HEK293T (cell line): ENCODE measurements around the gene ZNF100.
"Not testable (repeated sequence)": the region's sequence is repeated elsewhere in the genome, so short reads cannot be mapped to it uniquely, and the experiment has no call there.

Experiments used
- ARNT ChIP-seq: fragments of 450-650 bp; IDR thresholded peaks from 2 replicates; pipeline ENCODE4 v1.6.1; 2017; ENCODE audit warnings: mild to moderate bottlenecking
- BHLHE40 ChIP-seq: fragments of 450-650 bp; IDR thresholded peaks from 2 replicates; pipeline ENCODE4 v1.6.1; 2016; ENCODE audit warnings: mild to moderate bottlenecking, moderate library complexity, borderline replicate concordance
- ELF4 ChIP-seq: fragments of 450-650 bp; IDR thresholded peaks from 2 replicates; pipeline ENCODE4 v1.6.1; 2017; ENCODE audit warnings: antibody characterized with exemption
- FOXA1 ChIP-seq: fragments of 450-650 bp; IDR thresholded peaks from 2 replicates; pipeline ENCODE4 v1.6.1; 2016; ENCODE audit warnings: mild to moderate bottlenecking
- FOXK2 ChIP-seq: fragments of 450-650 bp; IDR thresholded peaks from 2 replicates; pipeline ENCODE4 v1.6.1; 2016; ENCODE audit warnings: mild to moderate bottlenecking
- FOXM1 ChIP-seq: fragments of 450-650 bp; IDR thresholded peaks from 2 replicates; pipeline ENCODE4 v1.6.1; 2017; ENCODE audit warnings: mild to moderate bottlenecking, borderline replicate concordance
- HDGF ChIP-seq: fragments of 450-650 bp; IDR thresholded peaks from 2 replicates; pipeline ENCODE4 v1.6.1; 2017; ENCODE audit warnings: antibody characterized with exemption, borderline replicate concordance
- LEF1 ChIP-seq: fragments of 450-650 bp; IDR thresholded peaks from 2 replicates; pipeline ENCODE4 v1.6.1; 2017; ENCODE audit warnings: mild to moderate bottlenecking, borderline replicate concordance
- NFRKB ChIP-seq: fragments of 450-650 bp; IDR thresholded peaks from 2 replicates; pipeline ENCODE4 v1.6.1; 2016; ENCODE audit warnings: mild to moderate bottlenecking, moderate library complexity
- SP1 ChIP-seq: fragments of 450-650 bp; IDR thresholded peaks from 2 replicates; pipeline ENCODE4 v1.6.1; 2017
- SUZ12 ChIP-seq: fragments of 450-650 bp; IDR thresholded peaks from 2 replicates; pipeline ENCODE4 v1.6.1; 2016; ENCODE audit warnings: mild to moderate bottlenecking
- TARDBP ChIP-seq: fragments of 450-650 bp; IDR thresholded peaks from 2 replicates; pipeline ENCODE4 v1.6.1; 2016
- TF ChIP-seq, protein P1 (sequence below): fragments of 450-650 bp; IDR thresholded peaks from 2 replicates; pipeline ENCODE4 v1.6.1; 2016

DNA sequence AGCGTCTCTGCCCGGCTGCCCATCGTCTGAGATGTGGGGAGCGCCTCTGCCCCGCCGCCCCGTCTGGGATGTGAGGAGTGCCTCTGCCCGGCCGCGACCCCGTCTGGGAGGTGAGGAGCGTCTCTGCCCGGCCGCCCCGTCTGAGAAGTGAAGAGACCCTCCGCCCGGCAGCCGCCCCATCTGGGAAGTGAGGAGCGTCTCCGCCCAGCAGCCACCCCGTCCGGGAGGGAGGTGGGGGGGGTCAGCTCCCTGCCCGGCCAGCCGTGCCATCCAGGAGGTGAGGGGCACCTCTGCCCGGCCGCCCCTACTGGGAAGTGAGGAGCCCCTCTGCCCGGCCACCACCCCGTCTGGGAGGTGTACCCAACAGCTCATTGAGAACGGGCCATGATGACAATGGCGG lies 8.4 kb upstream of the ZNF100 start:
- not testable (repeated sequence) for TF ChIP-seq ELF4, HDGF, SP1, NFRKB, FOXA1, FOXM1, ARNT, TARDBP, SUZ12, FOXK2, LEF1, BHLHE40
- TF ChIP-seq, protein P1, sequence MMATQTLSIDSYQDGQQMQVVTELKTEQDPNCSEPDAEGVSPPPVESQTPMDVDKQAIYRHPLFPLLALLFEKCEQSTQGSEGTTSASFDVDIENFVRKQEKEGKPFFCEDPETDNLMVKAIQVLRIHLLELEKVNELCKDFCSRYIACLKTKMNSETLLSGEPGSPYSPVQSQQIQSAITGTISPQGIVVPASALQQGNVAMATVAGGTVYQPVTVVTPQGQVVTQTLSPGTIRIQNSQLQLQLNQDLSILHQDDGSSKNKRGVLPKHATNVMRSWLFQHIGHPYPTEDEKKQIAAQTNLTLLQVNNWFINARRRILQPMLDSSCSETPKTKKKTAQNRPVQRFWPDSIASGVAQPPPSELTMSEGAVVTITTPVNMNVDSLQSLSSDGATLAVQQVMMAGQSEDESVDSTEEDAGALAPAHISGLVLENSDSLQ: not testable (repeated sequence)
